Measurements from ENCODE around the gene NHSL2.

NHSL2 gene

DNA sequence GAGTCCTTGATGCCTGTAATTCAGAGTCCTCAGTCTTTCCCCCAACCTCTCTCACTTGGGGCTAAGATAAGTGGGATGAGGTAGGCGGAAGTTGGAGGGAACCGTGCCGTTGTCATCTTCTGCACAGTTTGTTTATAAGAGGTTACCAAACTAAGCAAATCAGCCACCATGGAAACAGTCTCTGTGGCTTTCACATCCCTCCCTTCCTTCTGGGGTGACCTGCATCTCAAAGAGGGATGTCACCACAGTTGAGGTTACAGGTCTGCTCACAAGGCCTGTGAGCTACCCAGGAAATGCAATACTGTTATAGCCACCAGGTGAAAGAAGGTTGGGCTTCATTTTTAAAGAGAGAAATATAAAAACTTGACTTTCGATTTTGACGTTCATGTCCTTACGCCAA lies 194.8 kb downstream of the NHSL2 start:
- CTCF ChIA-PET = no interaction called here

DNA sequence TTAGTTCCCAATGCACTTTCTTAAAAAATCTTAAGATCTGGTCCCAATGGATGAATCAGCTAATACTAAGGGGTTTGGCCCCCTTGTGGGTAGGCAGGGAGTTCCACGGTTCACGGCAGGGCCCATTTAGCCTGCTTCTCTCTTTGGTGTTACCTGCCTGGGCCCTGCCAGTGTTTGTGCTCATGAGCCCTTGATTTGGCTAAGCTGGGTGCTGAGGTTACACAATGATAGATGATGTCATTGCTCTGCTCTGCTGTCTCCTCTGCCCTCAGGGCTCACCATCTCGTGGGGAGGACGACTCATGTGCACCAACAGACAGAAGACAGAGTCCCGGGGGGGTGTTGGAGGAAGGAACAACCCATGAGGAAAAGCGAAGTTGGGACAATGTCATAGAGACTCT lies 196.7 kb downstream of the NHSL2 start:
- TF ChIP-seq, protein P1, sequence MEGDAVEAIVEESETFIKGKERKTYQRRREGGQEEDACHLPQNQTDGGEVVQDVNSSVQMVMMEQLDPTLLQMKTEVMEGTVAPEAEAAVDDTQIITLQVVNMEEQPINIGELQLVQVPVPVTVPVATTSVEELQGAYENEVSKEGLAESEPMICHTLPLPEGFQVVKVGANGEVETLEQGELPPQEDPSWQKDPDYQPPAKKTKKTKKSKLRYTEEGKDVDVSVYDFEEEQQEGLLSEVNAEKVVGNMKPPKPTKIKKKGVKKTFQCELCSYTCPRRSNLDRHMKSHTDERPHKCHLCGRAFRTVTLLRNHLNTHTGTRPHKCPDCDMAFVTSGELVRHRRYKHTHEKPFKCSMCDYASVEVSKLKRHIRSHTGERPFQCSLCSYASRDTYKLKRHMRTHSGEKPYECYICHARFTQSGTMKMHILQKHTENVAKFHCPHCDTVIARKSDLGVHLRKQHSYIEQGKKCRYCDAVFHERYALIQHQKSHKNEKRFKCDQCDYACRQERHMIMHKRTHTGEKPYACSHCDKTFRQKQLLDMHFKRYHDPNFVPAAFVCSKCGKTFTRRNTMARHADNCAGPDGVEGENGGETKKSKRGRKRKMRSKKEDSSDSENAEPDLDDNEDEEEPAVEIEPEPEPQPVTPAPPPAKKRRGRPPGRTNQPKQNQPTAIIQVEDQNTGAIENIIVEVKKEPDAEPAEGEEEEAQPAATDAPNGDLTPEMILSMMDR (IDR thresholded peaks at IDR 0.05; ENCODE audit: insufficient read depth, low read length, missing control alignments) = no peak
- no peak for DNase-seq (ENCODE audit: low read depth, low spot score)
- ChIA-PET CTCF (interaction anchor here (2.3 kb wide), 1 partner anchor 109 kb away, joined by 6 read pairs; no protein-coding TSS in a partner anchor), POLR2A (no interaction called here)
- H3K4me3 ChIP-seq (ENCODE audit: low read depth, low read length) = no peak overlapping the region

More for the DNA sequence above, 194.8 kb downstream of the NHSL2 start:
- H3K4me3 ChIP-seq (ENCODE audit: low read depth, low read length) = no peak overlapping the region
- POLR2A ChIA-PET = no interaction called here
- TF ChIP-seq, protein P1 (IDR thresholded peaks at IDR 0.05; ENCODE audit: insufficient read depth, low read length, missing control alignments) = no peak
- DNase-seq (ENCODE audit: low read depth, low spot score) = no peak

- DNase-seq (ENCODE audit: low read depth, low spot score) = no peak
- TF ChIP-seq, protein P1 (IDR thresholded peaks at IDR 0.05; ENCODE audit: insufficient read depth, low read length, missing control alignments) = no peak
- no peak overlapping the region for H3K4me3 ChIP-seq (ENCODE audit: low read depth, low read length)
- ChIA-PET POLR2A (no interaction called here), CTCF (interaction anchor here (1.6 to 2.3 kb wide), 2 partner anchors 12 to 110 kb away, joined by 6 read pairs; no protein-coding TSS in a partner anchor)
Measured at GRCh38 chrX:72107841-72108595, 197.4 kb downstream of the NHSL2 start.

GRCh38 chrX:72108666-72109065 lies 198.0 kb downstream of the NHSL2 start:
- CTCF ChIA-PET = interaction anchor here (1.6 to 2.3 kb wide), 2 partner anchors 11 to 110 kb away, joined by 6 read pairs; no protein-coding TSS in a partner anchor
- TF ChIP-seq, protein P1 (IDR thresholded peaks at IDR 0.05; ENCODE audit: insufficient read depth, low read length, missing control alignments) = no peak

DNA sequence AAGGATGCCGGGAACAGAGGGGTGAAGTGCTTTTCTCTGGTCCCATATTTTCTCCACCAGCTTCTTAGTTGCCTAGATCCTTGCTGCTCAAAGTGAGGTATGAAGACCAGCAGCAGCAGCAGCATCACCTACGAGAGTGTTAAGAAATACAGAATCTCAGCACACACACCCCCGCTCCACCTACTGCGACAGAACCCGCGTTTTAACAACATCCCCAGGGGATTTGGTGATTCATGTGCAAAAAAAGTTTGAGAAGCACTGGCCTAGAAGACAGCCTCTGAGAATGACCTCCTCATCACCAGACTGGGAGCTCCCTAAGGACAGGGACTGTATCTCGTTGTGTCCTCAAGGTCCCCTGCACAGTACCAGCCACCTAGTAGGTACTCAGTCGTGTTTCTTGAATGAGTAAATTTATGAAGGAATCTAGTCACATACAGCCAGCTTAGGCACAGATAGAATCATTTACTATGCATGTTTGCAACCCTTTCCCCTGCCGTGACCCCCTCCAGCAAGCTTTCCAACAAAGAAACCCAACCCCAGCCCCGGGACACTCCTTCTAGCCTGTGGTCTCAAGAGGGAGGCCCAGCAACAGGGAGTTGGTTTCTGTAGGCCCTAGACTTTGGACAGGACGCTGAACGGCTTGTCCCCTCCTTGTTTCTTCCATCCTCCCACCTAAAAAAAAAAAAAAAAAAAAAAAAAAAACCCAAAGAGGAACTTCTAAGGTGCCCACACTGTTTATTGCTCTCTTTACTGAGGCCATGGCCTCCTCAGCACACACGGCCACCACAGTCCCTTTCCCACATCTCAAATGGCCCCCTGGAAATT lies 199.6 kb downstream of the NHSL2 start:
- ChIA-PET CTCF (no interaction called here), POLR2A (no interaction called here)
- H3K4me3 ChIP-seq (ENCODE audit: low read depth, low read length) = no peak overlapping the region
- TF ChIP-seq, protein P1 (IDR thresholded peaks at IDR 0.05; ENCODE audit: insufficient read depth, low read length, missing control alignments) = no peak
- no peak for DNase-seq (ENCODE audit: low read depth, low spot score)

More at GRCh38 chrX:72108666-72109065, 198.0 kb downstream of the NHSL2 start:
- H3K4me3 ChIP-seq (ENCODE audit: low read depth, low read length) = no peak overlapping the region
- POLR2A ChIA-PET = no interaction called here
- DNase-seq (ENCODE audit: low read depth, low spot score) = no peak
